ENCODE measurements around the gene WNT10A. TPM values are rescaled to one million over a fixed set of nuclear protein-coding genes. Genes with fewer than 3 reads are reported as not detected.

Gene WNT10A
- total and polyA plus RNA-seq, 2 of the 8 experiments (the other 6 are each of a cell fraction or from before 2014, with no cell fraction given): 0.05 TPM; not detected in 1

- TF ChIP-seq ATF3 (IDR thresholded peaks at IDR 0.05; ENCODE audit: insufficient read depth, low read depth, low read length) (no peak), ZNF274 (IDR thresholded peaks at IDR 0.05; ENCODE audit: borderline replicate concordance, extremely low read depth, low read length) (no peak), KDM4A (IDR thresholded peaks at IDR 0.05; ENCODE audit: low read depth, low read length, severe bottlenecking) (no peak)
Measured at GRCh38 chr2:218832520-218832919, 48.1 kb upstream of the WNT10A start (continued).

Data from H1 (cell line).